PFSK-1 (cell line): ENCODE measurements around the gene C5AR1.

Source experiments
- FOXP2 ChIP-seq: optimal IDR thresholded peaks from 2 replicates; pipeline ENCODE3; 2011; ENCODE audit warnings: borderline replicate concordance, control low read depth, inconsistent platforms; ENCODE audit not compliant: insufficient read depth; ENCODE audit errors: extremely low read length, extremely low read depth
- POLR2AphosphoS5 ChIP-seq: IDR thresholded peaks from 2 replicates; pipeline ENCODE4 v1.6.1; 2012; ENCODE audit warnings: low read depth, mild to moderate bottlenecking, control low read depth, low read length, moderate library complexity
- SIN3A ChIP-seq: IDR thresholded peaks from 2 replicates; pipeline ENCODE4 v1.6.1; 2012; ENCODE audit warnings: mild to moderate bottlenecking, low read length, moderate library complexity, borderline replicate concordance; ENCODE audit not compliant: insufficient read depth
- TAF1 ChIP-seq: IDR thresholded peaks from 2 replicates; pipeline ENCODE4 v1.6.1; 2012; ENCODE audit warnings: low read length, control low read depth, borderline replicate concordance; ENCODE audit not compliant: insufficient read depth
- TF ChIP-seq, protein P1 (sequence below), 2 experiments: IDR thresholded peaks; 2 replicates each; pipeline versions ENCODE4 v1.6.1 to v1.8.0; 2011 to 2012; ENCODE audit warnings: low read depth in 2 of 2, low read length in 2 of 2, control low read depth in 1 of 2, inconsistent platforms in 1 of 2, mild to moderate bottlenecking in 1 of 2, moderate library complexity in 1 of 2; ENCODE audit not compliant: insufficient read depth in 1 of 2

Gene C5AR1

DNA sequence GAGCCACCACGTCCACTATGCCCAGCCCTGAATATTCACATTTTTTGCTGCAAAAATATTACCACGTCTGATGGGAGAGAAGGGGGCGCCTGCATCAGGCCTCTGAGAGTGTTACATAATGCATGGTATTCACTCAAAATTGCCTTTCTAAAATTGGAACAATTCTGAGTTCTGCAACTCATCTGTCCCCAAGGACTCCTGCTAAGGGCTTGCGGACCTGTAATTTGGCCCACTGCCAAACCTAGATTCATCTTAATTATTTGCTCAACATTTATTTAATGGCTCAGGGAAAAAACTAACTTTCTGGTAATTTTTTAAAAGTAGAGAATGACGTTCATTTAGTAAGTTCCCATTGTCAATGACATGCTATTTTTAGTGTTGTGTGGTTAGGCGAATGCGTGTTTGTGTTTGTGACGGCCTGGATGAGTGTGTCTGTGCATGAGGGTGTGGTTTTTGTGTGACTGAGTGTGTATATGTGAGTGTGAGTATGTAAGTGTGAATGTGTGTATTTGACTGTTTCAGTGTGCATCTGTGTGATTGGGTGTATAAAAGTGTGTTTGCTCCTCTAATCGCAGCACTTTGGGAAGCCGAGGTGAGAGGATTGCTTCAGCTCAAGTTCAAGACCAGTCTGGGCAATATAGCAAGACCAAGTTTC is 26.1 kb upstream of the C5AR1 start:
- TF ChIP-seq, protein P1, sequence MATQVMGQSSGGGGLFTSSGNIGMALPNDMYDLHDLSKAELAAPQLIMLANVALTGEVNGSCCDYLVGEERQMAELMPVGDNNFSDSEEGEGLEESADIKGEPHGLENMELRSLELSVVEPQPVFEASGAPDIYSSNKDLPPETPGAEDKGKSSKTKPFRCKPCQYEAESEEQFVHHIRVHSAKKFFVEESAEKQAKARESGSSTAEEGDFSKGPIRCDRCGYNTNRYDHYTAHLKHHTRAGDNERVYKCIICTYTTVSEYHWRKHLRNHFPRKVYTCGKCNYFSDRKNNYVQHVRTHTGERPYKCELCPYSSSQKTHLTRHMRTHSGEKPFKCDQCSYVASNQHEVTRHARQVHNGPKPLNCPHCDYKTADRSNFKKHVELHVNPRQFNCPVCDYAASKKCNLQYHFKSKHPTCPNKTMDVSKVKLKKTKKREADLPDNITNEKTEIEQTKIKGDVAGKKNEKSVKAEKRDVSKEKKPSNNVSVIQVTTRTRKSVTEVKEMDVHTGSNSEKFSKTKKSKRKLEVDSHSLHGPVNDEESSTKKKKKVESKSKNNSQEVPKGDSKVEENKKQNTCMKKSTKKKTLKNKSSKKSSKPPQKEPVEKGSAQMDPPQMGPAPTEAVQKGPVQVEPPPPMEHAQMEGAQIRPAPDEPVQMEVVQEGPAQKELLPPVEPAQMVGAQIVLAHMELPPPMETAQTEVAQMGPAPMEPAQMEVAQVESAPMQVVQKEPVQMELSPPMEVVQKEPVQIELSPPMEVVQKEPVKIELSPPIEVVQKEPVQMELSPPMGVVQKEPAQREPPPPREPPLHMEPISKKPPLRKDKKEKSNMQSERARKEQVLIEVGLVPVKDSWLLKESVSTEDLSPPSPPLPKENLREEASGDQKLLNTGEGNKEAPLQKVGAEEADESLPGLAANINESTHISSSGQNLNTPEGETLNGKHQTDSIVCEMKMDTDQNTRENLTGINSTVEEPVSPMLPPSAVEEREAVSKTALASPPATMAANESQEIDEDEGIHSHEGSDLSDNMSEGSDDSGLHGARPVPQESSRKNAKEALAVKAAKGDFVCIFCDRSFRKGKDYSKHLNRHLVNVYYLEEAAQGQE (IDR thresholded peaks at IDR 0.05; ENCODE audit: insufficient read depth in 1 of 2, low read depth in 2 of 2, low read length in 2 of 2): no peak
- TF ChIP-seq POLR2AphosphoS5 (no peak), FOXP2 (no peak), TAF1 (no peak), SIN3A (no peak)

DNA sequence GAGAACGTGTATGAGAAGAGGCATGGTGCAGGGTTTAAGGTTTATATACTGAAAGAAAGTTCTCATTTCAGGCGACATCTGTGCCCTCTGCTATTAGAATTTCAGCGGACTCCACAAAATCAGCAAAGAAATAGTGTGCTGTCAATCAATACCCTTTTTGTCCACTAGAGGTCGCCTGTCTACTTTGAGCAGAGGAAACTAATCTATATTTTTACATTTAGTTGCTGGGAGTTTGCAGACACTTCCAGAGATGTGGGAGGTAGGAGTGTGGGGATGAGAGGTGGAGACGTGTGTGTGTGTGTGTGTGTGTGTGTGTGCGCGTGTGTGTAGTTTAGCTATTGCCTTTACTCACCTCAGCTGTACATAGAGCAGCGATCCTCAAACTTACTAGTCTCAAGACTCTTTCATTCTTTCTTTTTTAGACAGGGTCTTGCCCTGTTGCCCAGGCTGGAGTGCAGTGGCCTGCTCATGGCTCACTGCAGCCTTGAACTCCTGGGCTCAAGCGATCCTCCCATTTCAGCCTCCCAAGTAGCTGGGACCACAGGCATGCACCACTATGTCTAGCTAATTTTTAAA is 25.2 kb upstream of the C5AR1 start:
- no peak for TF ChIP-seq TAF1
- TF ChIP-seq SIN3A: no peak
- TF ChIP-seq POLR2AphosphoS5: no peak
- TF ChIP-seq, protein P1 (IDR thresholded peaks at IDR 0.05; ENCODE audit: insufficient read depth in 1 of 2, low read depth in 2 of 2, low read length in 2 of 2): no peak
- no peak for TF ChIP-seq FOXP2

DNA sequence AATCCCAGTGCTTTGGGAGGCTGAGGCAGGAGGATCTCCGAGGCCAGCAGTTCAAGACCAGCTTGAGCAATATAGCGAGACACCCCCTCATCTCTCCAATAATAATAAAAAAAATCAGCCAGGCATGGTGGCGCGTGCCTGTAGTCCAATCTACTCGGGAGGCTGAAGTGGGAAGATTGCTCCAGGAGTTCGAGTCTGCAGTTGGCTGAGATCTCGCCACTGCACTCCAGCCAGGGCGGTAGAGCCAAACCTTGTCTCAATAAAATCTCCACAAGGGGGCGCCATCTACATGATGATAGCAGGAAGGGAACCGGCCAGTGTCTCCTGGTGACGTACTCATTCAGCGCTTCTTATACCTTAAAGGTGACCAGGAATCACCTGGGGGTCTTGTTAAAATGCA is 13.6 kb upstream of the C5AR1 start:
- TF ChIP-seq, protein P1 (IDR thresholded peaks at IDR 0.05; ENCODE audit: insufficient read depth in 1 of 2, low read depth in 2 of 2, low read length in 2 of 2): no peak
- TF ChIP-seq SIN3A (no peak), POLR2AphosphoS5 (no peak), TAF1 (no peak), FOXP2 (no peak)

GRCh38 chr19:47302249-47302648 is 7.4 kb upstream of the C5AR1 start:
- no peak for TF ChIP-seq POLR2AphosphoS5
- TF ChIP-seq TAF1: no peak
- TF ChIP-seq, protein P1 (IDR thresholded peaks at IDR 0.05; ENCODE audit: insufficient read depth in 1 of 2, low read depth in 2 of 2, low read length in 2 of 2): no peak
- no peak for TF ChIP-seq SIN3A
- TF ChIP-seq FOXP2: no peak
